ENCODE data around the gene HSD17B13. TPM values are rescaled to one million over a fixed set of nuclear protein-coding genes. Genes with fewer than 3 reads are reported as not detected.
"Not testable (repeated sequence)": the region's sequence is repeated elsewhere in the genome, so short reads cannot be mapped to it uniquely, and the experiment has no call there.

Gene HSD17B13
- total RNA-seq, 1 donor from 2014 or later, result 0.31 TPM

DNA sequence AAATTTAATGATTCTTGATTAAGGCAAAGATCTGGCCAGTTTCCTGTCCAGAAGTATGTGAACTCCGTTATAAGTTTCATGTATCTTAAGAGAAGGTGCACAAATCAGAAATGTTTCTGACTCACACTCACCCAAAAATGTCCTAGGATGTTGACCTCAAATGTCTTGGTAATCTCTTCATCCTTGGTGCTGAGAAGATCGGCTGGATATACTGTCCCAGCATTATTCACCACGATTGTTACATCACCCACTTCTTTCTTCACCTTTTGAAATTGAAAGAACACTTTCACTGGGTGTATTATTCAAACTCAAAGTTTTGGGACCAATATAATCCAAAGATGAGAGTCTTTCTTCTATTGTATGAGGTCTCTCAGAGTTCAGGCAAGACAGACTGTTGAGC, 5.7 kb downstream of the HSD17B13 start:
- no peak overlapping the region for H3K27ac Mint-ChIP-seq
- no peaks in the 10 kb centered on the region for H3K36me3 Mint-ChIP-seq (ENCODE audit: insufficient read depth)
- no peaks in the 10 kb centered on the region for H3K4me1 Mint-ChIP-seq (ENCODE audit: low read depth)
- H3K4me3 Mint-ChIP-seq (ENCODE audit: low read depth), result no peak overlapping the region
- DNase-seq (ENCODE audit: low spot score, unreplicated experiment), result no peak
- no peaks in the 10 kb centered on the region for H3K9me3 Mint-ChIP-seq (ENCODE audit: low read depth)
- TF ChIP-seq, protein P1, sequence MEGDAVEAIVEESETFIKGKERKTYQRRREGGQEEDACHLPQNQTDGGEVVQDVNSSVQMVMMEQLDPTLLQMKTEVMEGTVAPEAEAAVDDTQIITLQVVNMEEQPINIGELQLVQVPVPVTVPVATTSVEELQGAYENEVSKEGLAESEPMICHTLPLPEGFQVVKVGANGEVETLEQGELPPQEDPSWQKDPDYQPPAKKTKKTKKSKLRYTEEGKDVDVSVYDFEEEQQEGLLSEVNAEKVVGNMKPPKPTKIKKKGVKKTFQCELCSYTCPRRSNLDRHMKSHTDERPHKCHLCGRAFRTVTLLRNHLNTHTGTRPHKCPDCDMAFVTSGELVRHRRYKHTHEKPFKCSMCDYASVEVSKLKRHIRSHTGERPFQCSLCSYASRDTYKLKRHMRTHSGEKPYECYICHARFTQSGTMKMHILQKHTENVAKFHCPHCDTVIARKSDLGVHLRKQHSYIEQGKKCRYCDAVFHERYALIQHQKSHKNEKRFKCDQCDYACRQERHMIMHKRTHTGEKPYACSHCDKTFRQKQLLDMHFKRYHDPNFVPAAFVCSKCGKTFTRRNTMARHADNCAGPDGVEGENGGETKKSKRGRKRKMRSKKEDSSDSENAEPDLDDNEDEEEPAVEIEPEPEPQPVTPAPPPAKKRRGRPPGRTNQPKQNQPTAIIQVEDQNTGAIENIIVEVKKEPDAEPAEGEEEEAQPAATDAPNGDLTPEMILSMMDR (IDR thresholded peaks at IDR 0.05; ENCODE audit: unreplicated experiment), result no peak
- no peaks in the 10 kb centered on the region for H3K27me3 Mint-ChIP-seq

DNA sequence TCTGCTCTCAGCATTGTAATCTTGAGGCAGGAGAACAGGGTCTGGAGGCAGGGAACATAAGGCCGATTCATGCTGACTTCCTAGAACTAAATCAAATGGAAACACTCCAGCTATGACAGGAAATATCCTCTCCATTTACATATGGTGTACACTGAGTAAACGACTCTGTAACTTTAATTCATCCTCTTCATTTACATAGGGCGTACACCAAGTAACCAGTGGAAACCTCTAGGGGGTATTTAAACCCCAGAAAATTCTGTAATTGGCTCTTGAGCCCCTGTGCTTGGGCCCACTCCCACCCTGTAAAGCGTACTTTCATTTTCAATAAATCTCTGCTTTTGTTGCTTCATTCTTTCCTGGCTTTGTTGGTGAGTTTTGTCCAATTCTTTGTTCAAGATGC, 7.7 kb downstream of the HSD17B13 start:
- not testable (repeated sequence) for H3K9me3 Mint-ChIP-seq (ENCODE audit: low read depth); H3K36me3 Mint-ChIP-seq (ENCODE audit: insufficient read depth); H3K4me3 Mint-ChIP-seq (ENCODE audit: low read depth); H3K27ac Mint-ChIP-seq; H3K4me1 Mint-ChIP-seq (ENCODE audit: low read depth); DNase-seq (ENCODE audit: low spot score, unreplicated experiment); H3K27me3 Mint-ChIP-seq

DNA sequence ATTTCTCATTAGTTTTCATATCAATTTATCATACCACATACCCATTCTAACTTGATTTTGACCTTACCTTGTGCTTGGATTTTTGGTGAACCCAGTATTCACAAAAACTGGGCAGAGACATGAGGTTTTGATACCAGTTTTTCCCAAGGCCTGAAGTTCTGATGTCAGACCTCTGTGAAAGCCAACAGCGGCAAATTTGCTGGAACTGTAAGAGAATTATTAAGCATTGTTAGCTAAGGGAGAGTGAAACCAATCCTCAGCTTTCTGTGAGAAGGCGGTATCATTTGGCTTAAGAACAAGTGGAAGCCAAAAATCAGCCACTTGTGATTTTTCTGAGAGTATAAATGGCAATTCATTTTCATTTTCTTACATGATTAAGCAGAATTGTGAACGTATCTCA, 8.9 kb downstream of the HSD17B13 start:
- no peaks in the 10 kb centered on the region for H3K27me3 Mint-ChIP-seq
- TF ChIP-seq, protein P1 (IDR thresholded peaks at IDR 0.05; ENCODE audit: unreplicated experiment), result no peak
- no peak overlapping the region for H3K27ac Mint-ChIP-seq
- H3K4me1 Mint-ChIP-seq (ENCODE audit: low read depth), result no peaks in the 10 kb centered on the region
- no peaks in the 10 kb centered on the region for H3K9me3 Mint-ChIP-seq (ENCODE audit: low read depth)
- DNase-seq (ENCODE audit: low spot score, unreplicated experiment), result no peak
- H3K4me3 Mint-ChIP-seq (ENCODE audit: low read depth), result no peak overlapping the region
- H3K36me3 Mint-ChIP-seq (ENCODE audit: insufficient read depth), result no peaks in the 10 kb centered on the region

DNA sequence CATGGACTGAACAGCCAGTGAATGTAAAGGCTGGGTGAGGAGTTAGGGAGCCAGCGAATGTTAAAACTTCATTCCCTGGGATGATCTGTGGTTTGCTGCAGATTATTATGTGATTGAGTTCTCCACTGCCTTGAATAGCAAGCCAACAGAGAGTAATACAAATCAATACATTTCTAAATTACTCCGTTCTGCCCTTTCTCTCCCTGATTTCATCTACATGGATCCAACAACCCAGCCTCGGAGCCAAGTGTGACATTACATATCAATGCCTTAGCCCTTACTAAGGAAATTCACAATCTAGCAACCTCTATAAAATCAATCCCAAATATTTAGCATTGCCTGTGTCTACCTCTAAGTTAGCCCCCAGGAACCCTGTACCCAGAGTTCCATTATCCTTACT, 11.0 kb downstream of the HSD17B13 start:
- no peaks in the 10 kb centered on the region for H3K9me3 Mint-ChIP-seq (ENCODE audit: low read depth)
- H3K27me3 Mint-ChIP-seq, result no peaks in the 10 kb centered on the region

DNA sequence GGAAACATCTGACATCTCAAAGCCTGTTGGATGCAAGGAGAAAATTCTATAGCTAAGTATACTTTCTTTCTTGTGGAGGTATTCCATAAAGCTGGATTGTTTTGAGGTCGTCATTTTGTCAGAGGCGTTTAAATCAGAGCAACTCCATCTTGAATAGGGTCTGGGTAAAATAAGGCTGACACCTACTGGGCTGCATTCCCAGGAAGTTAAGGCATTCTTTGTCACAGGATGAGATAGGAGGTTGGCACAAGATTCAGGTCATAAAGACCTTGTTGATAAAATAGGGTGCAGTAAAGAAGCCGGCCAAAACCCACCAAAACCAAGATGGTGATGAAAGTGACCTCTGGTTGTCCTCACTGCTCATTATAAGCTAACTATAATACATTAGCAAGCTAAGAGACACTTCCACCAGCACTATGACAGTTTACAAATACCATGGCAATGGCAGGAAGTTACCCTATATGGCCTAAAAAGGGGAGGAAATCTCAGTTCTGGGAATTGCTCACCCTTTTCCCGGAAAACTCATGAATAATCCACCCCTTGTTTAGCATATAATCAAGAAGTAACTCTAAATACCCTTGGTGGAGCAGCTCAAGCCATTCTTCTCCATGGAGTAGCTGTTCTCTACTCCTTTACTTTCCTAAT, 11.9 kb downstream of the HSD17B13 start:
- Mint-ChIP-seq H3K4me1 (ENCODE audit: low read depth) (peaks cover 4% of the 10 kb centered on the region), H3K27ac (no peak overlapping the region), H3K36me3 (ENCODE audit: insufficient read depth) (no peaks in the 10 kb centered on the region), H3K27me3 (no peaks in the 10 kb centered on the region), H3K4me3 (ENCODE audit: low read depth) (no peak overlapping the region), H3K9me3 (ENCODE audit: low read depth) (no peaks in the 10 kb centered on the region)
- DNase-seq (ENCODE audit: low spot score, unreplicated experiment), result no peak
- TF ChIP-seq, protein P1 (IDR thresholded peaks at IDR 0.05; ENCODE audit: unreplicated experiment), result no peak

More for the DNA sequence above, 11.0 kb downstream of the HSD17B13 start:
- Mint-ChIP-seq H3K4me3 (ENCODE audit: low read depth) (no peak overlapping the region), H3K27ac (no peak overlapping the region), H3K36me3 (ENCODE audit: insufficient read depth) (no peaks in the 10 kb centered on the region), H3K4me1 (ENCODE audit: low read depth) (no peaks in the 10 kb centered on the region)
- no peak for DNase-seq (ENCODE audit: low spot score, unreplicated experiment)
- TF ChIP-seq, protein P1 (IDR thresholded peaks at IDR 0.05; ENCODE audit: unreplicated experiment), result no peak

- Mint-ChIP-seq H3K27me3 (no peaks in the 10 kb centered on the region), H3K36me3 (ENCODE audit: insufficient read depth) (no peaks in the 10 kb centered on the region), H3K4me1 (ENCODE audit: low read depth) (peaks cover 12% of the 10 kb centered on the region), H3K27ac (no peak overlapping the region), H3K9me3 (ENCODE audit: low read depth) (no peaks in the 10 kb centered on the region), H3K4me3 (ENCODE audit: low read depth) (no peak overlapping the region)
- no peak for DNase-seq (ENCODE audit: low spot score, unreplicated experiment)
- TF ChIP-seq, protein P1 (IDR thresholded peaks at IDR 0.05; ENCODE audit: unreplicated experiment), result no peak
Observed at GRCh38 chr4:87309625-87310024, 13.1 kb downstream of the HSD17B13 start.

Data from progenitor cell of endocrine pancreas (in vitro differentiated cells).